ENCODE results near the gene GLIS1.

Gene GLIS1

GRCh38 chr1:53678938-53679825 is 59.8 kb downstream of the GLIS1 start:
- DNase-seq (ENCODE audit: low read depth, low spot score), result no peak

- DNase-seq (ENCODE audit: low read depth, low spot score), result no peak
These were observed 60.5 kb downstream of the GLIS1 start for GRCh38 chr1:53678507-53678906.

- DNase-seq (ENCODE audit: low read depth, low spot score), result no peak
These were observed 60.9 kb downstream of the GLIS1 start for GRCh38 chr1:53678046-53678445.

- no peak for DNase-seq (ENCODE audit: low read depth, low spot score)
These were observed 61.5 kb downstream of the GLIS1 start for GRCh38 chr1:53677486-53677885.

- no peak for DNase-seq (ENCODE audit: low read depth, low spot score)
These were observed 66.2 kb downstream of the GLIS1 start for GRCh38 chr1:53672785-53673184.

GRCh38 chr1:53672243-53672642 is 66.7 kb downstream of the GLIS1 start:
- DNase-seq (ENCODE audit: low read depth, low spot score), result no peak

GRCh38 chr1:53669621-53670191 is 69.3 kb downstream of the GLIS1 start:
- no peak for DNase-seq (ENCODE audit: low read depth, low spot score)

- DNase-seq (ENCODE audit: low read depth, low spot score), result no peak
These were observed 72.4 kb downstream of the GLIS1 start for GRCh38 chr1:53666566-53666965.

- no peak for DNase-seq (ENCODE audit: low read depth, low spot score)
These were observed 73.0 kb downstream of the GLIS1 start for GRCh38 chr1:53665996-53666395.

GRCh38 chr1:53663529-53664300 is 75.2 kb downstream of the GLIS1 start:
- no peak for DNase-seq (ENCODE audit: low read depth, low spot score)

- DNase-seq (ENCODE audit: low read depth, low spot score), result no peak
These were observed 76.0 kb downstream of the GLIS1 start for GRCh38 chr1:53662951-53663350.

GRCh38 chr1:53662169-53662568 is 76.8 kb downstream of the GLIS1 start:
- DNase-seq (ENCODE audit: low read depth, low spot score), result no peak

GRCh38 chr1:53661496-53661895 is 77.5 kb downstream of the GLIS1 start:
- DNase-seq (ENCODE audit: low read depth, low spot score), result no peak

GRCh38 chr1:53660666-53661065 is 78.3 kb downstream of the GLIS1 start:
- no peak for DNase-seq (ENCODE audit: low read depth, low spot score)

GRCh38 chr1:53659436-53659835 is 79.5 kb downstream of the GLIS1 start:
- DNase-seq (ENCODE audit: low read depth, low spot score), result no peak

GRCh38 chr1:53658489-53659230 is 80.3 kb downstream of the GLIS1 start:
- no peak for DNase-seq (ENCODE audit: low read depth, low spot score)

GRCh38 chr1:53657891-53658396 is 81.0 kb downstream of the GLIS1 start:
- no peak for DNase-seq (ENCODE audit: low read depth, low spot score)

GRCh38 chr1:53657531-53657805 is 81.5 kb downstream of the GLIS1 start:
- DNase-seq (ENCODE audit: low read depth, low spot score), result no peak

- no peak for DNase-seq (ENCODE audit: low read depth, low spot score)
These were observed 82.0 kb downstream of the GLIS1 start for GRCh38 chr1:53656747-53657530.

GRCh38 chr1:53655931-53656746 is 82.8 kb downstream of the GLIS1 start:
- no peak for DNase-seq (ENCODE audit: low read depth, low spot score)

Measured in activated CD4-positive, CD25-positive, alpha-beta regulatory T cell treated with anti-CD3 and anti-CD28 coated beads, Interleukin-2, amount 50 U/mL, for 16 hours (primary cell).